ENCODE data around the gene SLC19A2. TPM values are rescaled to one million over a fixed set of nuclear protein-coding genes. Genes with fewer than 3 reads are reported as not detected.

The SLC19A2 gene
- total RNA-seq, 1 experiment from 2014 or later: 9.9 TPM

- H3K9me3 ChIP-seq (ENCODE audit: low read depth, low read length, poor library complexity, severe bottlenecking): no peaks in the 10 kb centered on the region
- DNase-seq (ENCODE audit: low spot score): no peak
- no peaks in the 10 kb centered on the region for H3K4me1 ChIP-seq (ENCODE audit: insufficient read depth, low read length, poor library complexity, severe bottlenecking)
- ChIA-PET CTCF (no interaction called here), POLR2A (ENCODE audit: low non-redundant PET) (no interaction called here)
- H3K36me3 ChIP-seq (ENCODE audit: insufficient read depth, low read length, poor library complexity, severe bottlenecking): no peaks in the 10 kb centered on the region
- TF ChIP-seq CTCF (conservative IDR thresholded peaks at IDR 0.05; ENCODE audit: low read depth, low read length): no peak
- H3K4me3 ChIP-seq (ENCODE audit: low read depth, low read length, poor library complexity, severe bottlenecking): no peak overlapping the region
- peaks cover 9% of the 10 kb centered on the region for H3K27me3 ChIP-seq (replicated peaks; ENCODE audit: insufficient read depth, low read depth, low read length, poor library complexity)
- H3K27ac ChIP-seq (ENCODE audit: low read depth, low read length, poor library complexity, severe bottlenecking): no peak overlapping the region
- BruUV-seq (replicated peaks): no TSS peak
- intact Hi-C loops (cut with micrococcal nuclease; ENCODE audit: unreplicated experiment): no loop called here
Observed at GRCh38 chr1:169443923-169444322, 41.8 kb downstream of the SLC19A2 start.

- peaks cover 8% of the 10 kb centered on the region for H3K27me3 ChIP-seq (replicated peaks; ENCODE audit: insufficient read depth, low read depth, low read length, poor library complexity)
- TF ChIP-seq EZH2 (IDR thresholded peaks at IDR 0.05; ENCODE audit: borderline replicate concordance, low read depth, low read length, poor library complexity, severe bottlenecking): no peak
- TF ChIP-seq CTCF (conservative IDR thresholded peaks at IDR 0.05; ENCODE audit: low read depth, low read length): no peak
- peak; percentile 90 for DNase-seq (ENCODE audit: low spot score)
- no peak within 1 kb of the TSS for H3K27ac ChIP-seq (ENCODE audit: low read depth, low read length, poor library complexity, severe bottlenecking)
- H3K36me3 ChIP-seq (ENCODE audit: insufficient read depth, low read length, poor library complexity, severe bottlenecking): no peaks in the 10 kb centered on the region
- ChIA-PET POLR2A (ENCODE audit: low non-redundant PET) (no interaction called here), CTCF (interaction anchor here (0.6 to 1.2 kb wide), 3 partner anchors 59 to 824 kb away, joined by 3 read pairs; partner anchors contain the start of genes BLZF1 and NME7)
- peak within 1 kb of the TSS; percentile 52 for H3K4me3 ChIP-seq (ENCODE audit: low read depth, low read length, poor library complexity, severe bottlenecking)
- no peaks in the 10 kb centered on the region for H3K9me3 ChIP-seq (ENCODE audit: low read depth, low read length, poor library complexity, severe bottlenecking)
- no TSS peak for BruUV-seq (replicated peaks)
- intact Hi-C loops (cut with micrococcal nuclease; ENCODE audit: unreplicated experiment): loop anchor here (2.0 kb wide), 1 partner anchor 58 kb away; the partner anchor contains the start of gene SLC19A2
- H3K4me1 ChIP-seq (ENCODE audit: insufficient read depth, low read length, poor library complexity, severe bottlenecking): no peaks in the 10 kb centered on the region
Observed at GRCh38 chr1:169427081-169427641, 58.6 kb downstream of the SLC19A2 start, which contains the start of gene CCDC181. TSS of gene CCDC181 (minus strand) at chr1:169427474. CDS start at chr1:169424927, 2,547 bp downstream.

- BruUV-seq (replicated peaks): no TSS peak
- TF ChIP-seq EZH2 (IDR thresholded peaks at IDR 0.05; ENCODE audit: borderline replicate concordance, low read depth, low read length, poor library complexity, severe bottlenecking) (no peak), CTCF (conservative IDR thresholded peaks at IDR 0.05; ENCODE audit: low read depth, low read length) (no peak)
- peak; percentile 22 for DNase-seq (ENCODE audit: low spot score)
- ChIA-PET CTCF (no interaction called here), POLR2A (ENCODE audit: low non-redundant PET) (no interaction called here)
- peak overlapping the region; percentile 52 for H3K4me3 ChIP-seq (ENCODE audit: low read depth, low read length, poor library complexity, severe bottlenecking)
- H3K4me1 ChIP-seq (ENCODE audit: insufficient read depth, low read length, poor library complexity, severe bottlenecking): no peaks in the 10 kb centered on the region
- H3K36me3 ChIP-seq (ENCODE audit: insufficient read depth, low read length, poor library complexity, severe bottlenecking): no peaks in the 10 kb centered on the region
- H3K27me3 ChIP-seq (replicated peaks; ENCODE audit: insufficient read depth, low read depth, low read length, poor library complexity): no peaks in the 10 kb centered on the region
- H3K27ac ChIP-seq (ENCODE audit: low read depth, low read length, poor library complexity, severe bottlenecking): no peak overlapping the region
- no peaks in the 10 kb centered on the region for H3K9me3 ChIP-seq (ENCODE audit: low read depth, low read length, poor library complexity, severe bottlenecking)
- intact Hi-C loops (cut with micrococcal nuclease; ENCODE audit: unreplicated experiment): loop anchor here (2.0 kb wide), 1 partner anchor 59 kb away; the partner anchor contains the start of gene SLC19A2
Observed at GRCh38 chr1:169426174-169426705, 59.5 kb downstream of the SLC19A2 start.

All from A673 (cell line).